Occipital lobe (tissue), 2 donors: ENCODE results near the gene ZNF134. TPM values are rescaled to one million over a fixed set of nuclear protein-coding genes. Genes with fewer than 3 reads are reported as not detected.

Experiments used
- DNase-seq: peaks from one replicate; lab custom pipeline; 2025; lab: John Stamatoyannopoulos, UW
- total RNA-seq: library from RNA; depleted of rRNA; stranded (reverse); fragments of >200 nt; gene quantifications from one replicate; pipeline ENCODE4 v1.2.3, GENCODE V29; 2014

Gene ZNF134
- total RNA-seq, 1 donor from 2014 or later, result 41.0 TPM

GRCh38 chr19:57637379-57637778 is 23.3 kb downstream of the ZNF134 start:
- DNase-seq, result no peak

- DNase-seq, result no peak
Measured at GRCh38 chr19:57641715-57642234, 27.7 kb downstream of the ZNF134 start.

- no peak for DNase-seq
Measured at GRCh38 chr19:57642396-57643046, 28.5 kb downstream of the ZNF134 start.

GRCh38 chr19:57643734-57644133 is 29.7 kb downstream of the ZNF134 start:
- DNase-seq, result no peak

GRCh38 chr19:57648331-57649003 is 34.4 kb downstream of the ZNF134 start:
- no peak for DNase-seq

GRCh38 chr19:57651654-57651996 is 37.6 kb downstream of the ZNF134 start:
- no peak for DNase-seq

- DNase-seq, result no peak
Measured at GRCh38 chr19:57653689-57654088, 39.6 kb downstream of the ZNF134 start.

- no peak for DNase-seq
Measured at GRCh38 chr19:57655443-57655842, 41.4 kb downstream of the ZNF134 start.

GRCh38 chr19:57656346-57656745 is 42.3 kb downstream of the ZNF134 start:
- no peak for DNase-seq

- DNase-seq, result peak; percentile 29
Measured at GRCh38 chr19:57664269-57665127, 50.5 kb downstream of the ZNF134 start.

- DNase-seq, result no peak
Measured at GRCh38 chr19:57665261-57665806, 51.3 kb downstream of the ZNF134 start.

- DNase-seq, result no peak
Measured at GRCh38 chr19:57667228-57667627, 53.2 kb downstream of the ZNF134 start.

GRCh38 chr19:57668635-57669034 is 54.6 kb downstream of the ZNF134 start, which contains the start of gene ZSCAN4:
Gene ZSCAN4 (plus strand): TSS chr19:57668935. CDS start chr19:57676146, 7,211 bp downstream.
- no peak for DNase-seq

- no peak for DNase-seq
Measured at GRCh38 chr19:57671124-57671895, 57.3 kb downstream of the ZNF134 start.

- DNase-seq, result no peak
Measured at GRCh38 chr19:57672466-57672865, 58.4 kb downstream of the ZNF134 start.

Other genes with a start within 250 kb of the ZNF134 start
- 49.1 TPM for gene ZNF548, start 224.4 kb upstream of the ZNF134 start, total RNA-seq
- 31.7 TPM for gene ZNF17, start 203.1 kb upstream of the ZNF134 start, total RNA-seq
- gene ZNF749, start 178.9 kb upstream of the ZNF134 start, total RNA-seq, result 37.1 TPM
- 5.0 TPM for gene VN1R1, start 157.1 kb upstream of the ZNF134 start, total RNA-seq
- gene ZNF772, start 136.7 kb upstream of the ZNF134 start, total RNA-seq, result 73.9 TPM
- gene ZNF419, start 126.5 kb upstream of the ZNF134 start, total RNA-seq, result 32.1 TPM
- 26.4 TPM for gene ZNF773, start 114.3 kb upstream of the ZNF134 start, total RNA-seq
- 18.7 TPM for gene ZNF549, start 86.9 kb upstream of the ZNF134 start, total RNA-seq
- gene ZNF550, start 54.4 kb upstream of the ZNF134 start, total RNA-seq, result 12.8 TPM
- 15.1 TPM for gene ZNF416, start 35.3 kb upstream of the ZNF134 start, total RNA-seq
- 33.7 TPM for gene ZIK1, start 30.1 kb upstream of the ZNF134 start, total RNA-seq
- gene ZNF530, start 14.4 kb upstream of the ZNF134 start, total RNA-seq, result 3.6 TPM
- gene ZNF211, start 18.9 kb downstream of the ZNF134 start, total RNA-seq, result 34.9 TPM
- gene ZSCAN4, start 54.7 kb downstream of the ZNF134 start, total RNA-seq, result not detected
- gene ZNF551, start 67.7 kb downstream of the ZNF134 start, total RNA-seq, result 30.1 TPM
- 42.7 TPM for gene ZNF154, start 95.0 kb downstream of the ZNF134 start, total RNA-seq
- 36.2 TPM for gene ZNF671, start 113.4 kb downstream of the ZNF134 start, total RNA-seq
- gene ZNF776, start 132.6 kb downstream of the ZNF134 start, total RNA-seq, result 51.6 TPM
- gene ZNF586, start 155.4 kb downstream of the ZNF134 start, total RNA-seq, result 69.7 TPM
- 9.7 TPM for gene ZNF552, start 200.7 kb downstream of the ZNF134 start, total RNA-seq
- gene ZNF587B, start 216.1 kb downstream of the ZNF134 start, total RNA-seq, result 20.9 TPM
- 34.5 TPM for gene ZNF587, start 235.6 kb downstream of the ZNF134 start, total RNA-seq